Measurements from ENCODE around the gene NEDD4.
"Not testable (repeated sequence)": the region's sequence is repeated elsewhere in the genome, so short reads cannot be mapped to it uniquely, and the experiment has no call there.

The NEDD4 gene

GRCh38 chr15:56003277-56003676 lies 9.9 kb upstream of the NEDD4 start:
- H3K9ac ChIP-seq (ENCODE audit: low read length); H3K4ac ChIP-seq (ENCODE audit: low read depth in 1 of 2, low read length in 2 of 2); H3K79me1 ChIP-seq (replicated peaks; ENCODE audit: low read length, poor library complexity, severe bottlenecking); H3K4me2 ChIP-seq (ENCODE audit: low read length, poor library complexity, severe bottlenecking); H4K91ac ChIP-seq (ENCODE audit: low read length); H2BK120ac ChIP-seq (ENCODE audit: low read depth, low read length); H2BK5ac ChIP-seq (ENCODE audit: low read depth, low read length, poor library complexity, severe bottlenecking); H3K14ac ChIP-seq (ENCODE audit: low read length in 2 of 2); H3K36me3 ChIP-seq (ENCODE audit: control insufficient read depth in 1 of 2, insufficient read depth in 2 of 2, low read depth in 1 of 2, low read length in 2 of 2); H3K27me3 ChIP-seq (ENCODE audit: control insufficient read depth in 1 of 2, insufficient read depth in 1 of 2, low read length in 2 of 2); H3K4me3 ChIP-seq (ENCODE audit: insufficient read depth in 1 of 2, low read depth in 1 of 2, low read length in 2 of 2); H3K27ac ChIP-seq (ENCODE audit: low read length, poor library complexity, severe bottlenecking); H3K4me1 ChIP-seq (ENCODE audit: control insufficient read depth, insufficient read depth, low read depth, low read length); H2BK12ac ChIP-seq (ENCODE audit: low read length in 2 of 2); H2AK5ac ChIP-seq (ENCODE audit: low read length, severe bottlenecking); H4K8ac ChIP-seq (ENCODE audit: low read length); H2AFZ ChIP-seq (ENCODE audit: low read depth, low read length); H2BK15ac ChIP-seq (ENCODE audit: low read depth, poor library complexity, severe bottlenecking); H3K9me3 ChIP-seq (ENCODE audit: control insufficient read depth, low read length); DNase-seq; H3K18ac ChIP-seq (ENCODE audit: low read depth in 1 of 2, low read length in 2 of 2); H3K23ac ChIP-seq (ENCODE audit: low read length in 2 of 2): not testable (repeated sequence)

DNA sequence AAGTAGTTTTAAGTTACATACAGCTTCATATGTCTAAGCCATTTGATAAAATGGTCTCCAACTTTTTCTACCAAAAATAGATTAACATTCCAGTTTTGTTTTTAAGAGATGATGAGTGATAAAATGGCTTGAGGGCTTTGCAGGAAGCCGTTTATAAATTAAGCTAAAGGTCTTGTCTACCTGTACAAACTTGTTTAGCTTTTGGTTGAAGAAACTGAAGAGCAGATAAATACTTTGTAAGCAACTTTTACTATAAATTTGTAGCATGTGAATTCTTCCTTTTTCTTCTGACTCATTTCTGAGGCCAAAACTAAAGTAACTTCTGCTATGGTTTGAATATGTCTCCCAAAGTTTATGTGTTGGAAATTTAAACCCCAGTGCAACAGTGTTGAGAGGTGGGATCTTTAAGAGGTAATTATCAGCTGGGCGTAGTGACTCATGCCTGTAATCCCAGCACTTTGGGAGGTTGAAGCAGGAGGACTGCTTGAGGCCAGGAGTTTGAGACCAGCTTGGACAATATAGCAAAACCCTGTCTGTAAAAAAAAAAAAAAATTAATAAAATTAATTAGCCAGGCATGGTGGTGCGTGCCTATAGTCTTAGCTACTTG lies 8.2 kb upstream of the NEDD4 start:
- Histone ChIP-seq H3K4me3 (ENCODE audit: insufficient read depth in 1 of 2, low read depth in 1 of 2, low read length in 2 of 2) (no peak overlapping the region), H2BK5ac (ENCODE audit: low read depth, low read length, poor library complexity, severe bottlenecking) (no peak overlapping the region), H3K79me1 (replicated peaks; ENCODE audit: low read length, poor library complexity, severe bottlenecking) (no peaks in the 10 kb centered on the region), H3K9ac (ENCODE audit: low read length) (no peak overlapping the region), H3K14ac (ENCODE audit: low read length in 2 of 2) (no peak overlapping the region), H3K4me2 (ENCODE audit: low read length, poor library complexity, severe bottlenecking) (no peak overlapping the region), H3K27me3 (ENCODE audit: control insufficient read depth in 1 of 2, insufficient read depth in 1 of 2, low read length in 2 of 2) (no peaks in the 10 kb centered on the region), H3K27ac (ENCODE audit: low read length, poor library complexity, severe bottlenecking) (no peak overlapping the region), H2AFZ (ENCODE audit: low read depth, low read length) (no peak overlapping the region), H4K91ac (ENCODE audit: low read length) (no peak overlapping the region), H3K4me1 (ENCODE audit: control insufficient read depth, insufficient read depth, low read depth, low read length) (no peaks in the 10 kb centered on the region), H2BK15ac (ENCODE audit: low read depth, poor library complexity, severe bottlenecking) (no peak overlapping the region), H2BK12ac (ENCODE audit: low read length in 2 of 2) (no peak overlapping the region), H2AK5ac (ENCODE audit: low read length, severe bottlenecking) (no peak overlapping the region), H2BK120ac (ENCODE audit: low read depth, low read length) (no peak overlapping the region), H3K36me3 (ENCODE audit: control insufficient read depth in 1 of 2, insufficient read depth in 2 of 2, low read depth in 1 of 2, low read length in 2 of 2) (no peaks in the 10 kb centered on the region), H3K23ac (ENCODE audit: low read length in 2 of 2) (no peak overlapping the region), H4K8ac (ENCODE audit: low read length) (no peak overlapping the region), H3K18ac (ENCODE audit: low read depth in 1 of 2, low read length in 2 of 2) (no peak overlapping the region), H3K9me3 (ENCODE audit: control insufficient read depth, low read length) (no peaks in the 10 kb centered on the region), H3K4ac (ENCODE audit: low read depth in 1 of 2, low read length in 2 of 2) (no peak overlapping the region)
- no peak for DNase-seq
- 83% methylated on average over 2 of the region's 3 CpGs for WGBS

GRCh38 chr15:55999658-56000057 lies 6.2 kb upstream of the NEDD4 start:
- Histone ChIP-seq H2AFZ (ENCODE audit: low read depth, low read length) (no peak overlapping the region), H3K4ac (ENCODE audit: low read depth in 1 of 2, low read length in 2 of 2) (no peak overlapping the region), H3K9ac (ENCODE audit: low read length) (no peak overlapping the region), H2BK5ac (ENCODE audit: low read depth, low read length, poor library complexity, severe bottlenecking) (no peak overlapping the region), H2BK120ac (ENCODE audit: low read depth, low read length) (no peak overlapping the region), H3K79me1 (replicated peaks; ENCODE audit: low read length, poor library complexity, severe bottlenecking) (no peaks in the 10 kb centered on the region), H3K27ac (ENCODE audit: low read length, poor library complexity, severe bottlenecking) (no peak overlapping the region), H3K4me2 (ENCODE audit: low read length, poor library complexity, severe bottlenecking) (no peak overlapping the region), H4K91ac (ENCODE audit: low read length) (no peak overlapping the region), H3K27me3 (ENCODE audit: control insufficient read depth in 1 of 2, insufficient read depth in 1 of 2, low read length in 2 of 2) (no peaks in the 10 kb centered on the region), H3K4me1 (ENCODE audit: control insufficient read depth, insufficient read depth, low read depth, low read length) (peaks cover under 1% of the 10 kb centered on the region), H3K9me3 (ENCODE audit: control insufficient read depth, low read length) (no peaks in the 10 kb centered on the region), H3K36me3 (ENCODE audit: control insufficient read depth in 1 of 2, insufficient read depth in 2 of 2, low read depth in 1 of 2, low read length in 2 of 2) (no peaks in the 10 kb centered on the region), H3K18ac (ENCODE audit: low read depth in 1 of 2, low read length in 2 of 2) (no peak overlapping the region), H3K14ac (ENCODE audit: low read length in 2 of 2) (no peak overlapping the region), H2BK15ac (ENCODE audit: low read depth, poor library complexity, severe bottlenecking) (no peak overlapping the region), H2AK5ac (ENCODE audit: low read length, severe bottlenecking) (no peak overlapping the region), H3K23ac (ENCODE audit: low read length in 2 of 2) (no peak overlapping the region), H2BK12ac (ENCODE audit: low read length in 2 of 2) (no peak overlapping the region), H3K4me3 (ENCODE audit: insufficient read depth in 1 of 2, low read depth in 1 of 2, low read length in 2 of 2) (no peak overlapping the region), H4K8ac (ENCODE audit: low read length) (no peak overlapping the region)
- 75% methylated on average over 1 of the region's 1 CpG for WGBS
- no peak for DNase-seq

DNA sequence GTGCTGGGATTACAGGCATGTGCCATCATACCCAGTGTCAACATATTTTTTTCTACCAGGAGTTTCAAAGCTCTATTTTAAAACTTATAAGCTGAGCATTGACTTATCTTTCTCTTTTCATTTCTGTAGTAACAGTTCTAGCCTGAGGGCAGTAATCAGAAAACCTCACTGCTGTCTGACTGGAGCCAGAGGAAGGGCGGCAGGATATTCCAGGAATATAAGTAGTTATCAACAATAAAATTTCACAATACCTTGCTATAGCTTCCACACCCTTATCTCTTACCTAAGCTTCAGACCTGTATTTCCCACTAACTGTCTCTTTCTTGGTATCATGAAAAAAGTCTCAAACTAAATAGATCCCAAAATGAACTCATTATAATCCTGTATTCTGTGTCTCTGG lies 5.1 kb upstream of the NEDD4 start:
- Histone ChIP-seq H3K4me2 (ENCODE audit: low read length, poor library complexity, severe bottlenecking) (no peak overlapping the region), H3K14ac (ENCODE audit: low read length in 2 of 2) (no peak overlapping the region), H3K18ac (ENCODE audit: low read depth in 1 of 2, low read length in 2 of 2) (no peak overlapping the region), H3K36me3 (ENCODE audit: control insufficient read depth in 1 of 2, insufficient read depth in 2 of 2, low read depth in 1 of 2, low read length in 2 of 2) (no peaks in the 10 kb centered on the region), H3K79me1 (replicated peaks; ENCODE audit: low read length, poor library complexity, severe bottlenecking) (no peaks in the 10 kb centered on the region), H3K27me3 (ENCODE audit: control insufficient read depth in 1 of 2, insufficient read depth in 1 of 2, low read length in 2 of 2) (no peaks in the 10 kb centered on the region), H2BK120ac (ENCODE audit: low read depth, low read length) (no peak overlapping the region), H2AFZ (ENCODE audit: low read depth, low read length) (no peak overlapping the region), H3K4ac (ENCODE audit: low read depth in 1 of 2, low read length in 2 of 2) (no peak overlapping the region), H3K9ac (ENCODE audit: low read length) (no peak overlapping the region), H4K91ac (ENCODE audit: low read length) (no peak overlapping the region), H3K9me3 (ENCODE audit: control insufficient read depth, low read length) (no peaks in the 10 kb centered on the region), H3K23ac (ENCODE audit: low read length in 2 of 2) (no peak overlapping the region), H2BK5ac (ENCODE audit: low read depth, low read length, poor library complexity, severe bottlenecking) (no peak overlapping the region), H3K4me3 (ENCODE audit: insufficient read depth in 1 of 2, low read depth in 1 of 2, low read length in 2 of 2) (no peak overlapping the region), H2BK12ac (ENCODE audit: low read length in 2 of 2) (no peak overlapping the region), H3K27ac (ENCODE audit: low read length, poor library complexity, severe bottlenecking) (no peak overlapping the region), H4K8ac (ENCODE audit: low read length) (no peak overlapping the region), H2BK15ac (ENCODE audit: low read depth, poor library complexity, severe bottlenecking) (no peak overlapping the region), H3K4me1 (ENCODE audit: control insufficient read depth, insufficient read depth, low read depth, low read length) (peaks cover 2% of the 10 kb centered on the region), H2AK5ac (ENCODE audit: low read length, severe bottlenecking) (no peak overlapping the region)
- no peak for DNase-seq
- WGBS, result 100% methylated on average over 1 of the region's 1 CpG

Data from mesenchymal stem cell (in vitro differentiated cells and primary cell).